Left cardiac atrium (tissue), 4 donors: Measurements from ENCODE around the gene CERS4. TPM values are rescaled to one million over a fixed set of nuclear protein-coding genes. Genes with fewer than 3 reads are reported as not detected.
"Not testable (repeated sequence)": the region's sequence is repeated elsewhere in the genome, so short reads cannot be mapped to it uniquely, and the experiment has no call there.

ENCODE experiments used
- ATAC-seq, 2 donors: fragments of 200-7000 bp; cut with Tn5 transposase; one replicate each; pipeline ENCODE4 v1.9.1; 2020; ENCODE audit warnings: mild to moderate bottlenecking in 2 of 2, moderate library complexity in 2 of 2
- DNase-seq: peaks from one replicate; pipeline ENCODE4 v3.0.0-alpha.2; 2020
- intact Hi-C, 2 donors: fragments of 100-400 bp; cut with DNase I; formaldehyde crosslinking; loops; one replicate each; pipeline versions ENCODE4 v1.14.1 to v1.15.1; 2022 to 2023
- total RNA-seq, 2 donors: library from RNA; stranded (reverse); fragmentation: NEBNext Ultra II Directional; extraction: Animal tissue kit (Norgen Biotek cat#: 25700); gene quantifications; one replicate each; pipeline ENCODE4 v1.2.1, GENCODE V29; 2021
- donor health status: DM: no; HTN: yes; CAD: no.
- donor health status: DM: no; HTN: yes; CAD: no; lungs with severe emphysema.
- donor health status: DM: yes; HTN: yes; CAD: no.
- donor health status: Dilated cardiomyopathy.

CERS4 gene
- total RNA-seq, 2 donors from 2014 or later, result 13.8 to 17.3 TPM

GRCh38 chr19:8255426-8256125, 46.4 kb downstream of the CERS4 start:
- intact Hi-C loops, result loop anchor here (10.0 kb wide), 3 partner anchors 251 to 311 kb away; partner anchors contain the start of genes ELAVL1 (in 1 of the 2) and TIMM44 (in 1 of the 2)
- ATAC-seq (no peak), DNase-seq (no peak)

DNA sequence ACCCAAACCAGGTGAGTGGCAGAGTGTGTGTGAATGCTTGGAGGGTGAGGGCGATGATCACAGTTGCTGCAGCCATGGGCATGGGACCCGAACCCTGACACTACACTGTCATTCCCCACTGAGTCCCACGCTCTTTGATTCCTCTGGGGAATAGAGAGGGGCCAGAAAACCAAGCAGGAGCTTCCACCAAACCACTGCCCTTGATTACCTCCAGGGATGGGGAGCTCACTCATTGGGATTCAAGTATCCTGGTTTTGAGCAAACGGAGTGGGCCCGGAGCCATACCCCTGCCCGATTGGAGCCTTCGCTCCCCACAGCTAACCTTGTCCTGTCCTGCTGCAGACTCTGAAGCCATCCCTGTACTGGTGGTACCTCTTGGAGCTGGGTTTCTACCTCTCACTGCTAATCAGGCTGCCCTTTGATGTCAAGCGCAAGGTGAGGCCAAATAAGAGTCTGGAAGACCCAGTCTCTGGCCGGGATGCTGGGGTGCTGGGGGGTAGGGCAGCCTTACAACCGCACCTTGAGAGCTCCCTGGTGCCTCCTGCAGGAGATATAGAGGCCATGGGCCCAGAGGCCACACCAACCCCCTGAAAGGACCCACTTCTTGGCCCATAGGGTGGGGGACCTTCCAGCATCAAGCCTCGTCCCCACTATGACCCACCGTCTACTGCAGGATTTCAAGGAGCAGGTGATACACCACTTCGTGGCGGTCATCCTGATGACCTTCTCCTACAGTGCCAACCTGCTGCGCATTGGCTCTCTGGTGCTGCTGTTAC, 47.3 kb downstream of the CERS4 start:
- intact Hi-C loops, result loop anchor here (10.0 kb wide), 3 partner anchors 252 to 312 kb away; partner anchors contain the start of genes ELAVL1 (in 1 of the 2) and TIMM44 (in 1 of the 2)
- DNase-seq, result no peak
- no peak for ATAC-seq

GRCh38 chr19:8257052-8257443, 47.9 kb downstream of the CERS4 start:
- intact Hi-C loops, result loop anchor here (10.0 kb wide), 3 partner anchors 252 to 312 kb away; partner anchors contain the start of genes ELAVL1 (in 1 of the 2) and TIMM44 (in 1 of the 2)
- DNase-seq, result no peak
- ATAC-seq, result no peak

DNA sequence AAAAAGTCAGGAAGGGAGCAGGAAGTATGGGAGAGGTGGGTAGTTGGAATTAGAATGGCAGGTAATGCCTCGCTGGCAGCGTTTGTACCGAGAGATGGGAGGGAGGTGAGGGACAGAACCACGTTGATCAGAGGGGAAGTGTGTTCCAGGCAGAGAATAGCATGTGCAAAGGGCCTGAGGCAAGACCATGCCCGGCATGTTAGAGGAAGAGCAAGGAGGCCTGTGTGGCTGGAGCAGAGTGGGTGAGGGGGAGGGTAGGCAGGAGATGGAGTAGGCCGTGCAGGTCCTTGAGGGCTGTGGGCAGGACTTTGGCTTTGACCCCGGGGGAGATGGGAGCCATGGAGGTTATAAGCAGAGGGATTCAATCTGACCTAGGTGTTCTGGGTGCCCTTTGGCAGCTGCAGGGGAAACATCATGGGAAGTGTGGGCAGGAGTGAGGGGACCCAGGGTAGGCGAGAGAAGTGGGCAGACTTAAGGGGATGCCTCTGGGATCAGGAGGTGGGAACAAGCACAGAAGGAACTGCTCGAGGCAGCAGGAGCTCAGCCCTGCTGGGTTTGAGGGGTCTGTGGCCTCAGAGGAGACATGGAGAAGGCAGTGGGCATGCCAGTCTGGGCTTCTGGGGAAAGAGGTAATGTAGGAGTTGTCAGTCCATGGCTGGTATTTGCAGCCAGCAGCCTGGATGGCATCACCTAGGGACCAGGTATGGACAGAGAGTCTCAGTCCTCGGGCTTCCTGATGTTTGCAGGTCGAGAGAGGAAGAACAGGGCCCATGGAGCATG, 50.2 kb downstream of the CERS4 start:
- DNase-seq (no peak), ATAC-seq (no peak)
- intact Hi-C loops, result loop anchor here (10.0 kb wide), 3 partner anchors 255 to 315 kb away; partner anchors contain the start of genes ELAVL1 (in 1 of the 2) and TIMM44 (in 1 of the 2)

GRCh38 chr19:8259922-8260247, 50.7 kb downstream of the CERS4 start:
- intact Hi-C loops, result loop anchor here (10.0 kb wide), 4 partner anchors 255 to 815 kb away; partner anchors contain the start of genes ELAVL1 (in 1 of the 2) and TIMM44 (in 1 of the 2)
- no peak for DNase-seq
- ATAC-seq, result no peak

DNA sequence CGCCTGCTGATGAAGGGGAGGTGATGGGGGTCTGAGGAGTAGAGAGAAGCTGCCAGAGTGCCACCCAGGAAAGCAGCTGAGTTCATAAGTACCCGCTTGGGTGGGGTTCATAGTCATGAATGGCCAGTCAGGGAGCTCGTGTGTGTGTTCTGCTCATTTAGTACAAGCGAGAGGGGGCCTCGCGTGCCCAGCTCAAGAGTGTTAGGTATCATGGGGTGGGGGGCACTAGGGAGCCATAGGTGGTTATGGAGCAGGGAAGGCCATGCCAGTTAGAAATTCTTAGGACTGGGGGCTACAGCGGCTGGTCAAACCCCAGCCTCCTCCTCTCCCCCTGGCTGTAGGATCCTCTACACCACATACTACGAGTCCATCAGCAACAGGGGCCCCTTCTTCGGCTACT, 52.2 kb downstream of the CERS4 start:
- ATAC-seq, result peak in 1 of 2 donors; percentile 7
- intact Hi-C loops, result loop anchor here in 1 of 2 donors (10.0 kb wide), 1 partner anchor 813 kb away; no protein-coding TSS in a partner anchor
- DNase-seq, result no peak

DNA sequence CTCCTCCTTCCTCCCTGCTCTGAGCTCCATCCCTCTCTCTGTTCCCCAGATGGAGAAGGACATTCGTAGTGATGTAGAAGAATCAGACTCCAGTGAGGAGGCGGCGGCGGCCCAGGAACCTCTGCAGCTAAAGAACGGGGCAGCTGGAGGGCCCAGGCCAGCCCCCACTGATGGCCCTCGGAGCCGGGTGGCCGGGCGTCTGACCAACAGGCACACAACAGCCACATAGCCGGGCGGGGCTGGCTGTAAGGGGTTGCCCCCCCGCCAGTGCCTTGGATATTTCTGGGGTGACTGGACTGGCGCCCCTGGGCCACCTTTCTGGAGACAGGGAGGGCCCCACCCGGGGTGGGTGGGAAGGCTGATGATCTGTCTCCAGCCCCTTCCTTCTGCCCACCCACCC, 52.7 kb downstream of the CERS4 start:
- intact Hi-C loops, result loop anchor here in 1 of 2 donors (10.0 kb wide), 1 partner anchor 813 kb away; no protein-coding TSS in a partner anchor
- DNase-seq, result no peak
- no peak for ATAC-seq

GRCh38 chr19:8262431-8262830, 53.3 kb downstream of the CERS4 start:
- intact Hi-C loops, result loop anchor here in 1 of 2 donors (10.0 kb wide), 1 partner anchor 812 kb away; no protein-coding TSS in a partner anchor
- ATAC-seq, result no peak
- no peak for DNase-seq

- intact Hi-C loops, result loop anchor here in 1 of 2 donors (10.0 kb wide), 1 partner anchor 811 kb away; no protein-coding TSS in a partner anchor
- not testable (repeated sequence) for ATAC-seq, DNase-seq
Observed at GRCh38 chr19:8264248-8264647, 55.1 kb downstream of the CERS4 start.

GRCh38 chr19:8265872-8266271, 56.7 kb downstream of the CERS4 start:
- intact Hi-C loops, result loop anchor here in 1 of 2 donors (10.0 kb wide), 1 partner anchor 809 kb away; no protein-coding TSS in a partner anchor
- DNase-seq (no peak), ATAC-seq (no peak)

DNA sequence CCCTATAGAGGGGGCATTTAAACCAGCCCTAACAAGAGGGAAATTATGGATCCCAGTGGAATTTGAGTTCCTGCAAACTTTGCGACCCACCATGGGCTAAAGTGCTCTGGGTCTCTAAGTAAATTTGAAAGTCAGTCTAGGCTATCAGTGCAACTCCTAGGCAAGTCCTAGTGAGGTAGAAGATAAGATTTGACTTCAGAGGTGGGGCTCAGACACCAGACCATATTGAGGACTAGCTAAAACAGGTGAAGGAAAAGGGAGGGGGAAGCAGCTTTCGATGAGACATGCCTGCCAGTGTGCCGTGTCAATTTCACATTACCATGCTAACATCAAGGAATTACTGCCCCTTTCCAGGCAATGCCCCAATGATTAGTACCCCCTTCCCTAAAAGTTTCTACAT, 60.6 kb downstream of the CERS4 start:
- DNase-seq (no peak), ATAC-seq (no peak)
- intact Hi-C loops, result loop anchor here in 1 of 2 donors (10.0 kb wide), 1 partner anchor 805 kb away; no protein-coding TSS in a partner anchor

GRCh38 chr19:8276508-8276907, 67.3 kb downstream of the CERS4 start:
- peak; percentile 61 to 77 for ATAC-seq
- DNase-seq, intact Hi-C loops: not testable (repeated sequence)

DNA sequence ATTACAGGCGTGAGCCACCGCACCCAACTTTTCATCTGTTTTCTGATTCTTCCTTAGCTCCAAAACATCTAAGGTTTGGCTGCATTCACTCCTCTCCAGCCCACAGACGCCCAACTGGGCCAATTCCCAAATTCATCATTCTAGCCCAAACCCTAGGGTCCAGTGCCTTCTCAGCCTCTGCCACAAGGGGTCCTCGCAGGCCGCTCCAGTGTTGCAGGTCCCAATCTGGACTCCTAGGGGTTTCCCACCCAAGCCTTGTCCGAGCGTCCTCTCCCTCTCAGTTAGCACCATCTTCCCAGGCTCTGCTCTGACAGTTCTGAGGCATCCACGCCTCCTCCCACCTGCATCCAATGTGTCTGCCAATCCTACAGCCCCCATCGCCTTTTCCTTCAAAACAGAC, 82.2 kb downstream of the CERS4 start:
- DNase-seq, intact Hi-C loops: not testable (repeated sequence)
- ATAC-seq, result peak; percentile 30 to 73

- ATAC-seq, result peak; percentile 66 to 73
- intact Hi-C loops, result no loop called here
- peak; percentile 51 for DNase-seq
Observed at GRCh38 chr19:8302357-8302691, 93.2 kb downstream of the CERS4 start.

GRCh38 chr19:8302734-8303133, 93.6 kb downstream of the CERS4 start:
- peak in 1 of 2 donors; percentile 3 for ATAC-seq
- intact Hi-C loops, result no loop called here
- peak; percentile 8 for DNase-seq

GRCh38 chr19:8304841-8305621, 95.9 kb downstream of the CERS4 start:
- no peak for ATAC-seq
- intact Hi-C loops, result no loop called here
- peak; percentile 31 for DNase-seq

DNA sequence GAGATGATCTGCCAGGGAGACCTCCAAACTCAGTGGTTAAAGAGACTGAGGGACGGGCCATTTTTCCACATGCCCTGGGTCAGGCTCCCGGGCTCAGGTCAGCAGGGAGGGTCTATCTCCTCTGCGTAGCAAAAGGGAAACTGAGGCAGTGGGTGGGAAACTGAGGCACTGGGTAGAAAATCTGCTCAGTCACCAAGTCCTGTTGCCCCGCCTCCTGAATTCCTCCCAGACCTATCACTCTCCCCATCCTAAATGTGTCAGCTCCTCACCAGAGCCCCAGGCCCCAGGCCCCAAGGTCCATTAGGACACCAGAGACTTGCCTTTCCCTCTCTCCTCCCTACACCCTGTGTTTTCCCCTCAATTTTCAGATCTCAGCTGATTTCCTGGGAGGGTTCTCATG, 96.6 kb downstream of the CERS4 start:
- intact Hi-C loops, result no loop called here
- peak; percentile 6 for DNase-seq
- no peak for ATAC-seq
